Subcutaneous abdominal adipose tissue (tissue), 5 donors: ENCODE measurements around the gene ARHGAP28.

ENCODE experiments used
- H3K27ac ChIP-seq: one replicate; pipeline ENCODE4 v1.7.0; 2013; ENCODE audit warnings: low read depth, mild to moderate bottlenecking, inconsistent platforms, low read length, moderate library complexity
- H3K27me3 ChIP-seq, 5 donors: one replicate each; pipeline ENCODE4 v1.7.0; 2013; ENCODE audit warnings: low read length in 5 of 5, inconsistent platforms in 1 of 5; ENCODE audit not compliant: control insufficient read depth in 5 of 5, insufficient read depth in 4 of 5
- H3K36me3 ChIP-seq, 5 donors: one replicate each; pipeline ENCODE4 v1.7.0; 2013; ENCODE audit warnings: low read length in 5 of 5; ENCODE audit not compliant: control insufficient read depth in 5 of 5, insufficient read depth in 5 of 5
- H3K4me1 ChIP-seq, 5 donors: one replicate each; pipeline ENCODE4 v1.7.0; 2013; ENCODE audit warnings: low read length in 5 of 5, mild to moderate bottlenecking in 3 of 5, moderate library complexity in 1 of 5; ENCODE audit not compliant: control insufficient read depth in 5 of 5, insufficient read depth in 5 of 5
- H3K4me3 ChIP-seq, 5 donors: one replicate each; pipeline ENCODE4 v1.7.0; 2013; ENCODE audit warnings: low read length in 5 of 5, low read depth in 1 of 5
- H3K9ac ChIP-seq, 5 donors: one replicate each; pipeline ENCODE4 v1.7.0; 2013; ENCODE audit warnings: low read length in 5 of 5, mild to moderate bottlenecking in 4 of 5, moderate library complexity in 3 of 5
- H3K9me3 ChIP-seq, 5 donors: one replicate each; pipeline ENCODE4 v1.7.0; 2013; ENCODE audit warnings: low read length in 5 of 5; ENCODE audit not compliant: control insufficient read depth in 5 of 5
- donor health status: healthy.
- donor health status: healthy.
- donor health status: healthy.
- donor health status: healthy.
- donor health status: healthy.

The ARHGAP28 gene, protein sequence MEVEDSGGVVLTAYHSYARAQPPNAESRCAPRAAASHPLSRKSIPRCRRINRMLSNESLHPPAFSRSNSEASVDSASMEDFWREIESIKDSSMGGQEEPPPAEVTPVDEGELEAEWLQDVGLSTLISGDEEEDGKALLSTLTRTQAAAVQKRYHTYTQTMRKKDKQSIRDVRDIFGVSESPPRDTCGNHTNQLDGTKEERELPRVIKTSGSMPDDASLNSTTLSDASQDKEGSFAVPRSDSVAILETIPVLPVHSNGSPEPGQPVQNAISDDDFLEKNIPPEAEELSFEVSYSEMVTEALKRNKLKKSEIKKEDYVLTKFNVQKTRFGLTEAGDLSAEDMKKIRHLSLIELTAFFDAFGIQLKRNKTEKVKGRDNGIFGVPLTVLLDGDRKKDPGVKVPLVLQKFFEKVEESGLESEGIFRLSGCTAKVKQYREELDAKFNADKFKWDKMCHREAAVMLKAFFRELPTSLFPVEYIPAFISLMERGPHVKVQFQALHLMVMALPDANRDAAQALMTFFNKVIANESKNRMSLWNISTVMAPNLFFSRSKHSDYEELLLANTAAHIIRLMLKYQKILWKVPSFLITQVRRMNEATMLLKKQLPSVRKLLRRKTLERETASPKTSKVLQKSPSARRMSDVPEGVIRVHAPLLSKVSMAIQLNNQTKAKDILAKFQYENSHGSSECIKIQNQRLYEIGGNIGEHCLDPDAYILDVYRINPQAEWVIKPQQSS

DNA sequence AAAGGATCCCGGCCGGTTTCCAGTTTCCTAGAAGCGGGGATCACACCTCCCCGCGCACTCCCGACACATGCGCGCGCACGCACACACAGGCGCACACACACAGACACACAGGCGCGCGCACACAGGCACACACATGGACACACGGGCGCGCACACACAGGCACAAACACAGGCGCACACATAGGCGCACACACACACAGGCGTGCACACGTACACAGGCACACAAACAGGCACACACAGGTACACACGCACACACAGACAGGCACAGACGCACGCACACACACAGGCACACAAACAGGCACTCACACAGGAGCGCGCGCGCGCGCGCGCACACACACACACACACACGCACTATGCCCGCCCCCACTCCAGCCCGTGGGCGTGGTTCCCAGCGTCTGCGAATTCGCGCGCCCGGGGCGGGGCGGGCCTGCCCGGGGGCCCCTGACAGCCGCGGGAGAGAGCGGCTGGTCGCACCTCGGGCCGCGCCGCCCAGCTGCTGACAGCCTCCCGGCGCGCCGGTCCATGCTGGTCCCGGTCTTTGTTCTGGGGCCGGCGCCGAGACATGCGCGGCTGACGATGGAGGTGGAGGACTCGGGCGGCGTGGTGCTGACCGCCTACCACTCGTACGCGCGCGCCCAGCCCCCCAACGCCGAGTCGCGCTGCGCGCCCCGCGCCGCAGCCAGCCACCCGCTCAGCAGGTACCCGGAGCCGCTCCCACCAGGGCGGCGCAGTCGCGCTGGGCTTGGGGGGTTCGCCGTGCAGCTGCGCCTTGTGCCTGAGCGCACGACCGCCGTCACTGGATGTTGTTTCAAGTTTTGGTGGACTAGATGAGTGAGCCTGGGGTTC, at the start of gene ARHGAP28:
Gene ARHGAP28 (plus strand): TSS at position 470 of the 845 bp plus-strand sequence. CDS start 106 bp downstream, at position 576.
- peak within 1 kb of the TSS; percentile 72 to 94 (median 77) for H3K4me3 ChIP-seq
- H3K9ac ChIP-seq, result peak within 1 kb of the TSS in 4 of 5 donors; percentile 39 to 74 (median 56)
- no peaks in the 10 kb centered on the region for H3K27me3 ChIP-seq
- H3K9me3 ChIP-seq, result no peaks in the 10 kb centered on the region
- H3K4me1 ChIP-seq, result peaks cover 0 to 33% (median 28%) of the 10 kb centered on the region in 5 donors
- no peaks in the 10 kb centered on the region for H3K36me3 ChIP-seq
- peak within 1 kb of the TSS; percentile 72 for H3K27ac ChIP-seq

DNA sequence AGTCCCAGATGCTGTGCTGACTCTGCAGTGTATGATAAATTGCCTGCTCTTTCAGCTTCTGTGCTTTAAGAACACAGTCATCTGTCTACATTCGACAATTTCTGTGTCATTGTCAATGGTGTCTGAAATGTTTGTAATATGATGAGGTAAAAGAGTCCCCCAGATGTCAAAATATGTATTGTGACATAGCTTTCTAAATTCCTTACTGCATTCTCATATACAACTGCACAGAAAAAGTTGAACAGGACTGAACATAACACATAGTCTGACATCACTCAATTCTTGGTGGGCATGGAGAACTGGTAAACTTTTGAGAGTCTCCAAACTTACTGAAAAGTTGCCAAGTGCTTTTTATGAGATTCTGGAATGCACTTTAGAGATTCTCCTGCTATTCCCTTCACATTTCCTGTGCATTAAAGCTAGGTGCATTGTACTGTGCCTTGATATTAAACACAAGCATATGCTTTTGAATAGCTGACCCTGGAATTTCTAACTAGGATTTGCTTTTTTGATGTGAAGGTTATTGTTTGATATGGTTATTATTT, 48.1 kb upstream of the ARHGAP28 start:
- H3K4me3 ChIP-seq, result no peak overlapping the region
- no peak overlapping the region for H3K27ac ChIP-seq
- peaks cover 0 to 8% (median 0%) of the 10 kb centered on the region in 5 donors for H3K4me1 ChIP-seq
- H3K27me3 ChIP-seq, result no peaks in the 10 kb centered on the region
- H3K36me3 ChIP-seq, result no peaks in the 10 kb centered on the region
- H3K9me3 ChIP-seq, result no peaks in the 10 kb centered on the region
- H3K9ac ChIP-seq, result no peak overlapping the region

DNA sequence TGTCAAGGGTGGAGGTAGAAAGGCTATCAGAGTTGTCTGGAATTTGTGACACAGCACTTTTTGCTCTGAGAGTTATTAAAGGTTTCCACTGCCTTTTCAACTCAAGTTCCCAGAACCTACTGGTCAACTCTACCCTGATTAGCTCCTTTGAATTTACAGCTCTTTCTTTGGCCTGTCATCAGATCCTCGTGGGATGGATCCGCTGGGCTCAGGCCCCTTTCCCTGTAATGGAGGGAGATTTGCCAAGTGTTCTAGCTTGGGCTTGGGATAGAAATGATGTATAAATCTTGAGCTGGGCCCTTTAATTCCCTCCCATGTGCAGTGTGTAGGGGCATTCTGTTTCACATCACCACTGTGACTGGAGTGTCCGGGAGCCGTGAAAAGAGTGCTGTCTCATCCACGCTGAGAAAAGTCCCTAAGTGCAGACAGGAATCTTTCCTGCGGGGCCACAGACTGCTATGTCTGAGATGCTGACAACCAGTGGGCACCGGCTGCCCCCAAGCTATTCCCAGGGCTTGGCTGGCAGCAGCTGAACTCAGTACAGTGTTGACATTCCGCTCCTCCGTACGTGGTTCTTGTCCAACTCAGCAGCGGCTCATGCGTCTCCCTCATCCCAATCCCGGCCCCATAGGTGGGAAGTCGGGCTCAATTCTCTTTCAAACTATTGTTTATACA, 46.9 kb upstream of the ARHGAP28 start:
- Histone ChIP-seq H3K9ac (no peak overlapping the region), H3K27me3 (no peaks in the 10 kb centered on the region), H3K36me3 (no peaks in the 10 kb centered on the region), H3K4me1 (peaks cover 0 to 8% (median 0%) of the 10 kb centered on the region in 5 donors), H3K9me3 (no peaks in the 10 kb centered on the region), H3K27ac (no peak overlapping the region), H3K4me3 (peak overlapping the region in 1 of 5 donors; percentile 48)

DNA sequence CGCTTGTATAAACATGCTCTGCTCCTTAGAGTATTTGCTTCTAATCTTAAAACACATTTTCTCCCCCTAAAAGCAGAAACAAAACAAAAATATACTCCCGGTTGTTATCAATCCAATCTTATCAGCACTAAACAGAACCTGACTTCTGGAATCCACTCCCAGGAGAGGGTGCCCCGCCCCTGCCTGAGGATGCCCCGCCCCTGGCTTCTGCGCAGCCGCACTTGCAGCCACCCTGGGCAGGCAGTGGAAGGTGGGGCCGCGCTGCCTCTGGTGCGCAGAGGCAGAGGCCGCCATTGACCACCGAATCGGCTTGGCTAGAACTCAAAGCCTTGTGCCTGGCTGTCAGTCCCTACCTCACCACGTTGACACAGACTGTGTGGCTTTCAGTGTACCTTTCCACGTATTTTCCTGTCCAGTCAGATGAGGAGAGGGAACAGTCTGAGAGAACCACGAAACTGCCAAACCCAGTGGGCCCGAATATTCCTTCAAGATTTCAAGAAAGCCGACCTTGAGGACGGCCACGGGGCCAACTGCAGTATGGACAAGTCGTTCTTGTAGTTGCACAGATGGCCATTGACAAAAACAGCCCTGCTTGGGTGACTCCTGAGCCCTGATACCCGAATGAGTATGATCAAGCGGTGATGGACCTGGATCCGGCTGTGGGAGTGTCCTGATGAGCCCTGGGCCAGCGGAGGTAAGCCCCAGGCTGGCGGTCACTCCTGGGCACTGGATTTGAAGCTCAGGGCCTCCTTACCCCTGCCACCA, 46.2 kb upstream of the ARHGAP28 start:
- Histone ChIP-seq H3K27me3 (no peaks in the 10 kb centered on the region), H3K4me3 (no peak overlapping the region), H3K4me1 (peaks cover 0 to 8% (median 0%) of the 10 kb centered on the region in 5 donors), H3K27ac (no peak overlapping the region), H3K36me3 (no peaks in the 10 kb centered on the region), H3K9me3 (no peaks in the 10 kb centered on the region), H3K9ac (no peak overlapping the region)

DNA sequence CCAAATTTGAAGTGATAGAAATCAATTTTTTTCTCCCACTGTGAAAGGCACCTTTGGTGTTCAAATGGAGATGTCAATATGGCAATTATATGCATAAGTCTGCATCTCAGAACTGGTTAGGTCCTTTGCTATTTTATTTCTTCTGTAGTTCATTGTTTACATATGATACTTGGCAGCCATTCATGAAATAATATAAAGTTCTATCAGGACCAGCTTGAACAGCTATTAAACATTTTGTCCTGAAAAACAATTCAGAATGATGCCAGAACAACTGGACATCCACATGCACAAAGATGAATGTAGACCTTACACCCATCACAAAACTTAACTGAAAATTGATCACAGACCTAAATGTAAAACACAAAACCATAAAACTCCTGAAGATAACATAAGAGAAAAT, 41.8 kb upstream of the ARHGAP28 start:
- Histone ChIP-seq H3K9me3 (no peaks in the 10 kb centered on the region), H3K36me3 (no peaks in the 10 kb centered on the region), H3K9ac (no peak overlapping the region), H3K4me3 (no peak overlapping the region), H3K27ac (no peak overlapping the region), H3K4me1 (peaks cover 0 to 6% (median 0%) of the 10 kb centered on the region in 5 donors), H3K27me3 (no peaks in the 10 kb centered on the region)

DNA sequence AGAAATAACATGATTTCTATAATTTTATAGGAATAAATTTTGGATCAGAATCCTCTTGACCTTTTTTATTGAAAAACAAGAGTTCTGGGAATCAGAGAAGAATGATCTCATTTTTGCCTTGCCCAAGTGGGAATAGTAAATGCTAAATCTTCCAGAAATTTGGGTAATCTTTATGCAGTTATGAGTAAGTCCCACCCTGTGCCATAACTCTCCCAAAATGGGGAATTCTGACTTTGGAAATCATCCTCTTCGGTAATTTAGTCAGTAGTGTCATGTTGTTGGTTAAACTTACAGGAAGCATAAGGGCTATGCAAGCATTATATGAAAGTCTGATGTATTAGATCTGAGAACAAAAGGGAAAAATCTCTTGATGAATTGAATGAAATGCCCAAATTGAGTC, 20.6 kb upstream of the ARHGAP28 start:
- peaks cover 0 to 3% (median 0%) of the 10 kb centered on the region in 5 donors for H3K4me1 ChIP-seq
- no peaks in the 10 kb centered on the region for H3K9me3 ChIP-seq
- H3K36me3 ChIP-seq, result no peaks in the 10 kb centered on the region
- no peak overlapping the region for H3K9ac ChIP-seq
- no peak overlapping the region for H3K27ac ChIP-seq
- no peaks in the 10 kb centered on the region for H3K27me3 ChIP-seq
- H3K4me3 ChIP-seq, result no peak overlapping the region

DNA sequence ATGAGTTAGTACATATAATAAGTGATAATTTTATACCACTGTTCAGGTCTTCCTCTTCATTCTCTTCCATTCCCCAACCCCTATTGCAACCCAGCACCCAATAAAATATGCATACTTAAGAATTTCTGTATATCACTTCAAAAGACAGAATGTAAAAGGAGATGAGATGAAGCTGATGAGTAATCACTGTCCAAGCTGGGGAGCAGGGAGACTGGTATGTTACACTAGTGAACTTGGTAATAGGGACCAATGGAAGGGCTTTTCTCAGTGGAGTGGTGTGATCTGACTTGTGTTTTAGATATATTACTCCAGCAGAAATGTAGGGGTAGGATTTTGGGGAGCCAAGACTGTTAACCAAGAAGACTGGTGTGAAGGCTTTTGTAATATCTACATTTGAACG, 18.0 kb upstream of the ARHGAP28 start:
- H3K9ac ChIP-seq, result no peak overlapping the region
- no peaks in the 10 kb centered on the region for H3K9me3 ChIP-seq
- no peaks in the 10 kb centered on the region for H3K27me3 ChIP-seq
- no peak overlapping the region for H3K27ac ChIP-seq
- H3K4me1 ChIP-seq, result peaks cover 0 to 3% (median 0%) of the 10 kb centered on the region in 5 donors
- H3K4me3 ChIP-seq, result no peak overlapping the region
- no peaks in the 10 kb centered on the region for H3K36me3 ChIP-seq

DNA sequence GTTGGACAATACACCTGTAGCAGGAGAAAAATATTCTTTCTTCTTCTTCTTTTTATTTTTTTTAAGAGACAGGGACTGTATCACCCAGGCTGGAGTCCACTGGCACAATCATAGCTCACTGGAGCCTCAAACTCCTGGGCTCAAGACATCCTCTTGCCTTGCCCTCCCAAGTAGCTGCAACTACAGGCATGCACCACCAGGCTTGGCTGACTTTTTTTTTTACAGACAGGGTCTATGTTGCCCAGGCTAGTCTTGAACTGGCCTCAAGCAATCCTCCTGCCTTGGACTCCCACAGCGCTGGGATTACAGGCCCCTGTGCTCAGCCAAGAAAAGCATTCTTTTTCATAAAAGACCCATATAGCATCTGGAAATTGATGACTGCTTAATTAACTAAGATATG, 17.1 kb upstream of the ARHGAP28 start:
- Histone ChIP-seq H3K9me3 (no peaks in the 10 kb centered on the region), H3K36me3 (no peaks in the 10 kb centered on the region), H3K27ac (no peak overlapping the region), H3K4me1 (peaks cover 0 to 3% (median 0%) of the 10 kb centered on the region in 5 donors), H3K9ac (no peak overlapping the region), H3K4me3 (no peak overlapping the region), H3K27me3 (no peaks in the 10 kb centered on the region)

DNA sequence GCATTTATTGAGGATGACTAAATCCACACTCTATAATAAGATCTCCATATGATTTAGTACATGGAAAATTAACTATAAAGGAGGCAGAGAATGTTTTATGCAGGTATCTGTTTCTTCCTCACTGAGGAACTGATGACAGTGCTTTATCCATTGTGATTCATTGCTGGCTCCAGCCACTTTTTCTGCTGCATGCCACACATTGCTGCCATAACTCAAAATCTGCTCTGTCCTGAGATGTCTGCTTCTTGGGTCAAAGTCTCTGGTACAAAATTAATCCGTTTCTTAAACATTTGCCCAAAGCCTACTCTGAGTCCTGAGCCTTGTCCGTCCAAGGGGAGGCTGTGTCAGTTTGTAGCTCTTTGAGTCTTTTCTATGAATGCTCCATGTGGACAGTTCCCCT, 15.5 kb upstream of the ARHGAP28 start:
- H3K9ac ChIP-seq, result no peak overlapping the region
- H3K27me3 ChIP-seq, result no peaks in the 10 kb centered on the region
- H3K4me3 ChIP-seq, result no peak overlapping the region
- no peak overlapping the region for H3K27ac ChIP-seq
- H3K36me3 ChIP-seq, result no peaks in the 10 kb centered on the region
- H3K4me1 ChIP-seq, result peaks cover 0 to under 1% (median 0%) of the 10 kb centered on the region in 5 donors
- no peaks in the 10 kb centered on the region for H3K9me3 ChIP-seq
